Measurements from ENCODE around the gene GRID1. TPM values are rescaled to one million over a fixed set of nuclear protein-coding genes. Genes with fewer than 3 reads are reported as not detected.

The GRID1 gene
- total and polyA plus RNA-seq, 10 of the 15 experiments (the other 5 are each of a cell fraction or from before 2014, with no cell fraction given) = 0.04 to 0.62 (median 0.08) TPM; not detected in 5

GRCh38 chr10:86393862-86394455, 27.4 kb upstream of the GRID1 start:
- Histone ChIP-seq H3K27me3 (replicated peaks in 1 of 2; ENCODE audit: control insufficient read depth in 2 of 2, insufficient read depth in 2 of 2, low read length in 1 of 2) (no peaks in the 10 kb centered on the region), H3K4me1 (ENCODE audit: control insufficient read depth, insufficient read depth, low read length) (peaks cover 27% of the 10 kb centered on the region), H2AFZ (ENCODE audit: control insufficient read depth, low read depth, low read length) (no peak overlapping the region; the same call in 1 of the 2 replicates), H3K36me3 (ENCODE audit: control insufficient read depth in 2 of 2, insufficient read depth in 2 of 2, low read length in 1 of 2) (no peaks in the 10 kb centered on the region), H3K4me2 (ENCODE audit: control insufficient read depth, insufficient read depth) (no peak overlapping the region), H3K27ac (ENCODE audit: control insufficient read depth, insufficient read depth) (no peak overlapping the region), H3K4me3 (no peak overlapping the region), H3K9me3 (replicated peaks; ENCODE audit: control insufficient read depth, insufficient read depth, low read length) (no peaks in the 10 kb centered on the region), H3K9ac (ENCODE audit: control insufficient read depth, insufficient read depth, low read length) (no peak overlapping the region), H4K20me1 (ENCODE audit: control insufficient read depth, insufficient read depth) (no peaks in the 10 kb centered on the region), H3K79me2 (ENCODE audit: control insufficient read depth, insufficient read depth, low read length) (peaks cover 38% of the 10 kb centered on the region)
- 82% methylated on average over 10 of the region's 10 CpGs for WGBS (ENCODE audit: insufficient coverage, insufficient replicate concordance, low lambda C conversion rate, missing lambda C conversion rate)
- no TSS peak for BruUV-seq (replicated peaks)
- in situ Hi-C loops (cut with MboI) (no loop called here), intact Hi-C loops (cut with micrococcal nuclease; ENCODE audit: unreplicated experiment) (loop anchor here (5.0 to 10.0 kb wide), 2 partner anchors 128 to 271 kb away; partner anchors contain the start of genes LDB3 and WAPL)
- no peak for TF ChIP-seq TCF3 (IDR thresholded peaks at IDR 0.05; ENCODE audit: borderline replicate concordance, insufficient read depth, low read depth, low read length)
- 0 out of 2 replicates have a peak, but pooled peaks have one; percentile 33 for TF ChIP-seq MLLT1 (IDR thresholded peaks at IDR 0.05)
- ChIA-PET RAD21 (ENCODE audit: unreplicated experiment) (interaction anchor here (1.1 to 5.4 kb wide), 5 partner anchors 7 to 192 kb away, joined by 4 to 56 read pairs (median 6); no protein-coding TSS in a partner anchor), SMC1A (ENCODE audit: uncharacterized antibody, unreplicated experiment) (interaction anchor here (0.8 to 7.6 kb wide), 7 partner anchors 16 to 191 kb away, joined by 3 to 42 read pairs (median 4); no protein-coding TSS in a partner anchor), POLR2A (interaction anchor here (0.5 to 5.8 kb wide), 5 partner anchors 7 to 545 kb away, joined by 3 to 58 read pairs (median 5); no protein-coding TSS in a partner anchor), CTCF (interaction anchor here (1.0 to 4.1 kb wide), 3 partner anchors 16 to 251 kb away, joined by 3 to 38 read pairs (median 3); no protein-coding TSS in a partner anchor)
- DNase-seq (ENCODE audit: low read depth, low spot score) (no peak), ATAC-seq (no peak), FAIRE-seq (no peak)
